HG03432 (cell line): Measurements from ENCODE around the gene MACROH2A2.
"Not testable (repeated sequence)": the region's sequence is repeated elsewhere in the genome, so short reads cannot be mapped to it uniquely, and the experiment has no call there.

Experiments used
- ATAC-seq: cut with Tn5 transposase; IDR thresholded peaks from one replicate; pipeline ENCODE4 v1.9.1; 2021; ENCODE audit warnings: mild to moderate bottlenecking, moderate library complexity; ENCODE audit not compliant: unreplicated experiment

Gene MACROH2A2

DNA sequence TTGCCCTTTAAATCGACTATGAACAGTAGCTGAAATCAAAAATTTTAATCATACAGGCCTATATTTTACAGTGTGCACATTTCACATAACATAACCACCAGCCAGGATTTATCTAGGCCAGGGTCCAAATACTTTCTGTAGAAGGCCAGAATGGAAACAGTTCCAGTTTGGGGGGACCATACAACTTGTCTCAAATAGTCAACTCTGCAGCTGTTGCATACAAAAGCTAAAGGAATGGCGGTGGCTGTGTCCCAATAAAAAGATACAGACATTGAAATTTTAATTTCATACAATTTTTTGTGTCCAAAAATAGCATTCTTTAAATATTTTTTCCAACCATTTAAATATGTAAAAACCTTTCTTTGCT is 94.6 kb downstream of the MACROH2A2 start:
- no peak for ATAC-seq

- no peak for ATAC-seq
Observed at GRCh38 chr10:70148516-70148915, 95.9 kb downstream of the MACROH2A2 start.

GRCh38 chr10:70155255-70155838 is 102.7 kb downstream of the MACROH2A2 start:
- no peak for ATAC-seq

- no peak for ATAC-seq
Observed at GRCh38 chr10:70158113-70158512, 105.5 kb downstream of the MACROH2A2 start.

DNA sequence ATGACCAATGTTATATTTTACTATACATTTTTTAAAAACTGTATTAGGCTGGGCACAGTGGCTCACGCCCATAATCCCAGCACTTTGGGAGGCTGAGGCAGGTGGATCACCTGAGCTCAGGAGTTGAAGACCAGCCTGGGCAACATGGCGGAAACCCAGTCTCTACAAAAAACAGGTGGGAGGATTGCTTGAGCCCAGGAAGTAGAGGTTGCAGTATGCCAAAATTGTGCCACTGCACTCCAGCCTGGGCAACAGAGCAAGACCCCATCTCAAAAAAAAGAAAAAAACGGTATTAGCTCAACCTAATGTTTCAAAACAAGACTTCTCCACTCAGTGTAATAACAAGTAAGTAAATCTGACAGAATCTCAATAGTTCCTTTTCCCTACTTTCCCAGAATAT is 106.7 kb downstream of the MACROH2A2 start:
- ATAC-seq: not testable (repeated sequence)

DNA sequence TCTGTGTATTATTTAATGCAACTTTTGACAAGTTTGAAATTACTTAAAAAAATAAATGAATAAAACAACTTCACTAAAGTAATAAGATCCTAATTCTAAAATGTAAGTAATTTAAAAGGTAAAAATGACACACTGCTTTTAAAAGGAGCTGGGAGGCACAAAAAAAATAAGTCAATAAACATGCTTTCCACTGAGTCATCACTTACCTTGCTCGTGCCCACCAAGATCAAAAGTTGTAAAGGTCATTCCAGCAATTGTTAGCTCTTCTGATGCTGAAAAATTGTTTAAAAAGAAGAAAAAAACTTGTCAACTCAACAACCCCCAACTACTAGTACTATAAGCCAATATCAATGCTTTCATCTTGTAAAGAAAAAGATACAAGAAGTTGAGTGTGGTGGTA is 108.2 kb downstream of the MACROH2A2 start:
- no peak for ATAC-seq
